Stimulated activated CD8-positive, alpha-beta memory T cell treated with anti-CD3 and anti-CD28 coated beads, Interleukin-4, amount 100 ng/mL, for 4 hours (primary cell): ENCODE results near the gene ZYG11B.
"Not testable (repeated sequence)": the region's sequence is repeated elsewhere in the genome, so short reads cannot be mapped to it uniquely, and the experiment has no call there.

Experiments used
- DNase-seq, 2 donors: peaks; one replicate each; pipeline ENCODE4 v3.0.0-alpha.2; 2020; ENCODE audit warnings: low read depth in 2 of 2, low spot score in 1 of 2

The ZYG11B gene

DNA sequence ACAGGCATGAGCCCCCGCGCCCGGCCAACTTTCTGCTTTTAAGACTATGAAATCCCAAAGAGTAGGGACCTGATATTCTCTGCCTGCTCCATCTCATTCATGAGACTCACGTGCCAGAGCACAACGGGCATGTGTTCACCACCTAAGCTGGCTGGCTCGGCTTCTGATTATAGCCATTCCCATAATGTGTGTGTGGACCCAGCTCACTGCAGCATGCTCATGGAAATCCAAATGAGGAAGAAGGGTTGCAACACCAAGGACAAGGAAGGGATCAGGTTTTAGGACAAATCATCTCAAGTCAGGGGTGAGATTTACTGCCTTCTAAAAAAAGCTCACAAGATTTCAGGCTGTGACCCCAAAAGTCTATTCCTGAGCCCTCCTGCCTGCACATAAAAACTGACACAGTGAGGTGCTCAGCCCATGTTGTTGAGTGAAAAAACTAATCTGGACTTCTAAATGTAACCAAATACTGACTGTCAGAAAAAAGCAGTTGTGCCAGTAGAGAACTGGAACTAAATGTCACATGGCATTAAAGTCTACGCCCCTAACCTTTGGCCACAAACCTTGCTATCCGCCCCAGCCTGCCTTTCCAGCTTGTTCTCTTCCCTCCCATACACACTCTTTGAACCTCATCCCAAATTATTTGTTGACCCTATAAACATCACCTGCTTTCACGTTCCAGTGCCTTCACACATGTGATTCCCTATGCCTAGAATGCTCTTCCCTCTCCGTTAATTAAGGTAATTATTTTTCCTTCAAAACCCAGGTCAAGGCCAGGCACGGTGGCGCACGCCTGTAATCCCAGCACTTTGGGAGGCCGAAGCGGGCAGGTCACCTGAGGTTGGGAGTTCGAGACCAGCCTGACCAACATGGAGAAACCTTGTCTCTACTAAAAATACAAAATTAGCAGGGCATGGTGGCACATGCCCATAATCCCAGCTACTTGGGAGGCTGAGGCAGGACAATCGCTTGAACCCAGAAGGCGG is 19.0 kb upstream of the ZYG11B start:
- DNase-seq, result no peak

DNA sequence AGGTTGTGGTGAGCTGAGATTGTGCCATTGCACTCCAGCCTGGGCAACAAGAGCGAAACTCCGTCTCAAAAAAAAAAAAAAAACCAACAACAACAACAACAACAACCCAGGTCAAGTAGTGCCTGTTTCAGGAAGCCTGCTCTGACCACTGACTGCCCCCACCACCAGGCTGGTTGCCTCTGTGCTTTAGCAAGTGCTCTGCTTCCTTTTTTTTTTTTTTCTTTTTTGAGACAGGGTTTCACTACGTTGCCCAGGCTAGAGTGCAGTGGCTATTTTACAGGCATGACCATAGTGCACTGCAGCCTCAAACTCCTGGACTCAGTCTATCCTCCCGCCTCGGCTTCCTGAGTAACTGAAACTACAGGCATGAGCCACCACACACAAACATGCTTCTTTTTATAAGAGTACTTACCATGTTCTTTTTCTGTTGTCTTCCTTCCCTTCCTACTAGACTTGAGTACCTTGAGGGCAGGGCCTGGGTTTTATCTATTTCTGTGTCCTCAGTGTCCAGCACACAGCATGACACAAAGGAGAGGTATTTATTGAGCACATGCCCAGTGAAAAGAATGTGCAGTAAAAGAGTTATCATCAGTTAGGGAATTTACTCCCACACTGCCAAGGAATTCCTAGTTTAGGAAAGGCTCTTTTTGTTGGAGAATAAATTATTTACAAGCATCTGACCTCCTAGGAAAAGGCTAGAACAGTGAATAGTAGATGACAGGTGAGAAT is 18.2 kb upstream of the ZYG11B start:
- no peak for DNase-seq

- no peak for DNase-seq
These were observed 17.2 kb upstream of the ZYG11B start for GRCh38 chr1:52709016-52709415.

DNA sequence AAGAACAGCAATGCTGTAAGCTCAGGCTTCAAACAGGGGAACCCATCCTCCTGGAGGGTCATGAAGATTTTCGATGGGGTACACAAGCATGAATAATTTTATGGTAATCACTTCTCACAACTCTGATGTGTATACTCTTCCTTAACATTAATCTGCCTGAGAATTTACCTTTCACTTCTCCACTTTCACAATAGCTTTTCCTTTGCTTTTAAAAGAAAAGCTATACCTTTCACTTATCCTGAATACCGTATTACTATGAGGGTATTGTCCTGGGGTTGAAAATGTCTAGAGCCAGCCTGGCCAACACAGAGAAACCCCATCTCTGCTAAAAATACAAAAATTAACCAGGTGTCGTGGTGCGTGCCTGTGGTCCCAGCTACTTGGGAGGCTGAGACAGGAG is 12.7 kb upstream of the ZYG11B start:
- DNase-seq, result no peak

- not testable (repeated sequence) for DNase-seq
These were observed 11.0 kb upstream of the ZYG11B start for GRCh38 chr1:52715296-52715695.

DNA sequence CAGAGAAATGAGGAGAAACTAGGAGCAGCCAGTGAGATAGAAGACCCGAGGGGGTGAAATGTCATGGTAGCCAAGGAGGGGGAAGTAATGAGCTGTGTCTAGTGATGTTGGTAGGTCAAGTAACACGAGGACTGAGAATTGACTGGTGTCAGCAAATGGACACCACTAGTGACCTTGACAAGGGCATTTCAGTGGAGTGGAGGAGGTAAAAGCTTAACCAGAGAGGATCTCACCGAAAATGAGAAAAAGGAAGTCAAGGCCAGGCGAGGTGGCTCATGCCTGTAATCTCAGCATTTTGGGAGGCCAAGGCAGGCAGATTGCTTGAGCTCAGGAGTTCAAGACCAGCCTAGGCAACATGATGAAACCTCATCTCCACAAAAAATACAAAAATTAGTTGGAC is 3.0 kb upstream of the ZYG11B start:
- no peak for DNase-seq

- DNase-seq, result no peak
These were observed 369 bp upstream of the ZYG11B start for GRCh38 chr1:52725903-52726264.

- DNase-seq, result no peak
These were observed 897 bp downstream of the ZYG11B start for GRCh38 chr1:52727114-52727586.

GRCh38 chr1:52727956-52728656 is 1.9 kb downstream of the ZYG11B start:
- no peak for DNase-seq

GRCh38 chr1:52733368-52733767 is 7.1 kb downstream of the ZYG11B start:
- DNase-seq, result no peak

DNA sequence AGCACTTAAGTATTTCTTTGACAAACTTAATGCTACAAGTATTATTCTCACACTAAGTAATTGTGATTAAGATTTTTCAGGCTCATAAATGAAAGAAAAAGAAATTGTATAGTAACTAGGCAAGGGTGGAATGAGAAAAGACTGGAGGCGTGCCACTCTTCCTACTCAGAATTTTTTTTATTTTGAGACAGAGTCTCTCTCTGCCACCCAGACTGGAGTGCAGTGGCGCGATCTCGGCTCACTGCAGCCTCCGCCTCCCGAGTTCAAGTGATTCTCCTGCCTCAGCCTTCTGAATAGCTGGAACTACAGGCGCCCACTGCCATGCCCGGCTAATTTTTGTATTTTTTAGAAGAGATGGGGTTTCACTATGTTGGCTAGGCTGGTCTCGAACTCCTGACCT is 9.1 kb downstream of the ZYG11B start:
- DNase-seq, result not testable (repeated sequence)

GRCh38 chr1:52738148-52738547 is 11.9 kb downstream of the ZYG11B start:
- DNase-seq, result no peak

GRCh38 chr1:52738893-52739292 is 12.6 kb downstream of the ZYG11B start:
- DNase-seq, result no peak

DNA sequence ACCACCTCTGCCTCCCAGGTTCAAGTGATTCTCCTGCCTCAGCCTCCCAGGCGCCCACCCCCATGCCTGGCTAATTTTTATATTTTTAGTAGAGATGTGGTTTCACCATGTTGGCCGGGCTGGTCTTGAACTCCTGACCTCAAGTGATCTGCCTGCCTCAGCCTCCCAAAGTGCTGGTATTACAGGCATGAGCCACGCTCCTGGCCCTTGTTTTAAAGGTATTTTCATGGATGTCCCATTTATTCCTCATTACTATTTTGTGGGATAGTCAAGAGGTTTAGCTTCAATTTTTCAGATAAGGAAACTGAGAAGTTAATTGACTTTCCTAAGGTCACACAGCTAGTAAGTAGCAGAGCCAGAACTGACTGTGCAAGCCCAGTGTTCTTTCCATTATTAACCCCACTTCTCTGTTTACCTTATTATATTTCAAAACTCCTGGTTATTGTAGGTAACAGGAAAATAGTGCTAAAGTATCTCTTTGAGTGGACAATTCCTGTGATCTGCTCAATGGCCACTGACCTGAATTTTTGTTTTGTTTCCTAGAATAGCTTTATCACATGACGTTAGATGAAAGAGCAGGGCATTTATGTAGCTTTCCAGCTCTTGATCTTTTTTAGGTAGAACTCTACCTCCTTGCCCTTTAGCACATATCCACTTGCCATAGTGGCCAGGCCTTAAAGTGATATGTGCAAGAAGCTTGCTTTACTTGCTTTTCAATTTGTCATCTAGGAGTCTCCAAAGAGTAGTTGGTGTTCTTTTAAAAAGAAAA is 13.6 kb downstream of the ZYG11B start:
- DNase-seq, result no peak

DNA sequence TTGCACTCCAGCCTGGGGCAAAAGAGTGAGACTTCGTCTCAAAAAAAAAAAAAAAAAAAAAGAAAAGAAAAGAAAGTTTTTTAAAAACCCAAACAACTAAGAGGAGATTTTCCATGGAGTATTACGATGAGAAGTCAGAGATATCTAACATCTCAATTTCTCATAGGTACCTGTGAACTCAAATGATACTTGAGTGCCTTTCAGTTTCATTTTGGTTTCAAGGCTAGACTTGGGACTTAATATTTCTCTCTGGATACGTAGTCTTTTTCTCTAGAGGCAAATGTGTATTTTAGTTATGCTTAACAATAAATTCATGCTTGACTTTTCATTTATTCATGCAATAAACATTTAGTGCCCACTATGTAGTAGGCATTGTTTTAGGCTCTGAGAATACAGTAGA is 15.0 kb downstream of the ZYG11B start:
- no peak for DNase-seq

DNA sequence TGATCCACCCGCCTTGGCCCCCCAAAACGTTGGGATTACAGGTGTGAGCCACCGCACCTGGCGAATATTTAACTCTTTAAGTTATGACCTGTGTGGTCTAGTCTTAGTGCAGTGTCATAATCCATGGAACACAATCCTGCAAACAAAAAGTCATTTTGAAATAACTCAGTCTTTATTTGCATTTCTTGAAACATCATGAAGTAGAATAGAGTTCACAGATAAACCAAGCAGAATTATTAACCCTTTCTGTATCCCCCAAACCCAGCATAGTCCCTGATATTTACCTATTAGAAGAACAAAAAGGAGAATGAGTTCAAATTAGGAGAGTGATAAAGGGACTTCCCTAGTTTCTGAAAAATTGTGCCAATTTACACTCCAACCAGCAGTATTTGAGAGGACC is 19.9 kb downstream of the ZYG11B start:
- DNase-seq, result no peak

- DNase-seq, result no peak
These were observed 21.2 kb downstream of the ZYG11B start for GRCh38 chr1:52747450-52747849.

DNA sequence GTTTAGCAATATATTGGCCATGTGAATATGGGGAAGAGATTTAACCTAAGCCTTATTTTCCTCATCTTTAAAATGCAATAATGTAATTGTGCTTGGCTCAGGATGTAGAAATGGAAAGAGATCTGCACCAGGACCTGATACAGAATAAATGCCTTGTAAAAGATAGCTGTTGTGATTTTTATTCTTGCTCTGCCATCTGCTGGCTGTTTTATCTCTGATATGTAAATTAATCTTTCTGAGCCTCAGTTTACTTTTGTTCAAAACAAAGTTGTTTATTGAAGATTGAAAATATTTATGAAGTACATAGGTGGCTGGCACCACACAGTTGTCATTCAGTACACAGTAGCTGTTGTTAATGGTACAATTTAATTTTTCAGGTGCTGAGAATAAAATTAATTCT is 21.9 kb downstream of the ZYG11B start:
- DNase-seq, result no peak

DNA sequence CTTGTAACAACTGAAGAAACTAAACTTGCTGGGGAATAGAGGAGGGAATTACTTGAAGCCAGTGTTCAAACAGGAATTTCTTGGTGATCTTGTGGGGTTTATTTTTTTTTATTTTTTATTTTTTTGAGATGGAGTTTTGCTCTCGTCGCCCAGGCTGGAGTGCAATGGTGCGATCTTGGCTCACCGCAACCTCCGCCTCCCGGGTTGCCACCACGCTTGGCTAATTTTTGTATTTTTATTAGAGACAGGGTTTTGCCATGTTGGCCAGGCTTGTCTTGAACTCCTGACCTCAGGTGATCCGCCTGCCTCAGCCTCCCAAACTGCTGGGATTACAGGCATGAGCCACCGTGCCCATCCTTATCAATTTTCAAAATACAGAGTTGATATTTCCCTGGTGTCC is 23.2 kb downstream of the ZYG11B start:
- DNase-seq, result not testable (repeated sequence)

DNA sequence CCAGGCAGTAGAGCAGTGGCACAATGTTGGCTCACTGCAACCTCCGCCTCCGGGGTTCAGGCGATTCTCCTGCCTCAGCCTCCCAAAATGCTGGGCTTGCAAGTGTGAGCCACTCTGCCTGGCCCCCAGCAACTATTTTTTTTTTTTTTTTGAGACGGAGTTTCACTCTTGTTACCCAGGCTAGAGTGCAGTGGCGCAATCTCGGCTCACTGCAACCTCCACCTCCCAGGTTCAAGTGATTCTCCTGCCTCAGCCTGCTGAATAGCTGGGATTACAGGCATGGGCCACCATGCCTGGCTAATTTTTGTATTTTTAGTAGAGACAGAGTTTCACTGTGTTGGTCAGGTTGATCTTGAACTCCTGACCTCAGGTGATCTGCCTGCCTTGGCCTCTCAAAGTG is 23.9 kb downstream of the ZYG11B start:
- not testable (repeated sequence) for DNase-seq
